GM12878 (cell line): ENCODE data around the gene LSM11. TPM values are rescaled to one million over a fixed set of nuclear protein-coding genes. Genes with fewer than 3 reads are reported as not detected.

Experiments
- ATAC-seq: fragments of 200-7000 bp; cut with Tn5 transposase; 3 replicates; pipeline ENCODE4 v1.9.1; 2020; ENCODE audit warnings: mild to moderate bottlenecking, moderate library complexity
- BruUV-seq: library from RNA; stranded (reverse); fragments of 400-500 nt; replicated peaks from 2 replicates; lab custom pipeline; 2021; lab: Mats Ljungman, UMichigan
- CTCF ChIA-PET: fragments of 300-600 bp; sonication (Branson Sonifier 250); formaldehyde crosslinking; extraction: SDS; loops from one replicate; lab custom pipeline; 2021; ENCODE audit warnings: inconsistent platforms; lab: Yijun Ruan, JAX
- POLR2A ChIA-PET: fragments of 350-600 bp; formaldehyde crosslinking; extraction: SDS; loops from one replicate; lab custom pipeline; 2021; ENCODE audit warnings: inconsistent platforms; lab: Charles Lee
- RAD21 ChIA-PET: fragments of 300-600 bp; sonication (Branson Sonifier 250); formaldehyde crosslinking; loops from one replicate; lab custom pipeline; 2023; ENCODE audit warnings: antibody characterized with exemption; ENCODE audit not compliant: unreplicated experiment; lab: Charles Lee
- SMC1A ChIA-PET: fragments of 300-600 bp; sonication (Branson Sonifier 250); formaldehyde crosslinking; loops from one replicate; lab custom pipeline; 2023; ENCODE audit not compliant: unreplicated experiment, uncharacterized antibody; lab: Charles Lee
- DNase-seq: peaks from one replicate; pipeline ENCODE4 v3.0.0-alpha.2; 2011; ENCODE audit warnings: low read depth, low spot score
- FAIRE-seq: peaks from 3 replicates; lab custom pipeline; 2011; peaks lifted over from hg19 to GRCh38; lab: Jason Lieb, UNC
- H2AFZ ChIP-seq: 2 replicates; pipeline ENCODE4 v1.6.0; 2011; ENCODE audit warnings: low read depth, low read length, control low read depth; ENCODE audit not compliant: control insufficient read depth
- H3K27ac ChIP-seq: 2 replicates; pipeline ENCODE4 v1.5.1; 2011; ENCODE audit warnings: control low read depth; ENCODE audit not compliant: control insufficient read depth, insufficient read depth
- H3K27me3 ChIP-seq, 2 experiments: replicated peaks in 1 of 2; 2 replicates each; pipeline versions ENCODE4 v1.6.0 to v1.6.1; 2011; ENCODE audit warnings: low read length in 1 of 2; ENCODE audit not compliant: control insufficient read depth in 2 of 2, insufficient read depth in 2 of 2
- H3K36me3 ChIP-seq, 2 experiments: 2 replicates each; pipeline ENCODE4 v1.5.1; 2011; ENCODE audit warnings: low read length in 1 of 2; ENCODE audit not compliant: control insufficient read depth in 2 of 2, insufficient read depth in 2 of 2
- H3K4me1 ChIP-seq: 2 replicates; pipeline ENCODE4 v1.6.1; 2011; ENCODE audit warnings: mild to moderate bottlenecking, low read length, moderate library complexity, mixed read lengths; ENCODE audit not compliant: control insufficient read depth, insufficient read depth
- H3K4me2 ChIP-seq: 2 replicates; pipeline ENCODE4 v1.6.0; 2011; ENCODE audit warnings: control low read depth; ENCODE audit not compliant: control insufficient read depth, insufficient read depth
- H3K4me3 ChIP-seq: fragments of 200-600 bp; sonication (generic); 2 replicates; pipeline ENCODE4 v1.5.1; 2016
- H3K79me2 ChIP-seq: 2 replicates; pipeline ENCODE4 v1.6.0; 2011; ENCODE audit warnings: low read length; ENCODE audit not compliant: control insufficient read depth, insufficient read depth
- H3K9ac ChIP-seq: 2 replicates; pipeline ENCODE4 v1.8.0; 2011; ENCODE audit warnings: low read length, control low read depth, mixed read lengths; ENCODE audit not compliant: control insufficient read depth, insufficient read depth
- H3K9me3 ChIP-seq: replicated peaks from 3 replicates; pipeline ENCODE4 v1.5.1; 2011; ENCODE audit warnings: mild to moderate bottlenecking, low read length; ENCODE audit not compliant: control insufficient read depth, insufficient read depth
- H4K20me1 ChIP-seq: 2 replicates; pipeline ENCODE4 v1.6.0; 2011; ENCODE audit not compliant: control insufficient read depth, insufficient read depth
- ATF7 ChIP-seq: fragments of 450-650 bp; IDR thresholded peaks from 2 replicates; pipeline ENCODE4 v1.6.1; 2016; ENCODE audit warnings: low read depth, mild to moderate bottlenecking
- HDAC2 ChIP-seq: fragments of 200-600 bp; sonication (generic); IDR thresholded peaks from 2 replicates; pipeline ENCODE4 v1.6.1; 2017
- HSF1 ChIP-seq: fragments of 150-350 bp; IDR thresholded peaks from 2 replicates; pipeline ENCODE4 v1.6.1; 2014; ENCODE audit warnings: mild to moderate bottlenecking, low read depth, low read length
- PML ChIP-seq: IDR thresholded peaks from 2 replicates; pipeline ENCODE4 v1.6.1; 2012; ENCODE audit warnings: low read length, inconsistent platforms
- RB1 ChIP-seq: fragments of 450-650 bp; formaldehyde crosslinking; IDR thresholded peaks from 2 replicates; pipeline ENCODE4 v1.6.1; 2017; ENCODE audit warnings: mild to moderate bottlenecking, borderline replicate concordance
- SKIL ChIP-seq: fragments of 450-650 bp; IDR thresholded peaks from 2 replicates; pipeline ENCODE4 v1.6.1; 2017; ENCODE audit warnings: mild to moderate bottlenecking, low read depth, inconsistent platforms; ENCODE audit not compliant: poor library complexity, severe bottlenecking
- TCF7 ChIP-seq: IDR thresholded peaks from 2 replicates; pipeline ENCODE4 v1.6.1; 2014; ENCODE audit warnings: antibody characterized with exemption, borderline replicate concordance
- WGBS: methylation state at CpG from one replicate; pipeline ENCODE4 v1.1.6; 2016; ENCODE audit warnings: low lambda C conversion rate; ENCODE audit not compliant: insufficient replicate concordance, insufficient coverage; ENCODE audit errors: missing lambda C conversion rate; 5-methylcytosine and 5-hydroxymethylcytosine counted together
- in situ Hi-C: fragments of 300-500 bp; cut with MboI; formaldehyde crosslinking; loops from 9 replicates; pipeline ENCODE4 v1.14.3; 2018; ENCODE audit warnings: mixed read lengths
- intact Hi-C: fragments of 100-400 bp; cut with micrococcal nuclease; formaldehyde crosslinking; loops from one replicate; pipeline ENCODE4 v1.14.2; 2022; ENCODE audit not compliant: unreplicated experiment
- polyA plus RNA-seq, 11 experiments: library from polyadenylated mRNA; depleted of rRNA in 4 of 11; unstranded in 6 of 11; stranded (reverse) in 5 of 11; fragments of >200 nt; fragmentation: Nextera tagmentation in 4 of 11; fragmentation: Illumina TruSeq in 1 of 11; extraction: Ambion mirVana in 4 of 11; extraction: Trizol in 1 of 11; gene quantifications; 1 replicate in 1 of 11; 2 replicates in 10 of 11; pipeline versions ENCODE4 v1.2.1 to v1.2.3, GENCODE V29; 2011 to 2016; ENCODE audit warnings: inconsistent platforms in 2 of 11, missing spikeins in 2 of 11, low read depth in 1 of 11
- total RNA-seq, 4 experiments: library from RNA; depleted of rRNA in 3 of 4; stranded (reverse); fragments of >200 nt in 3 of 4; fragmentation: Illumina TruSeq in 1 of 4; extraction: Trizol in 1 of 4; gene quantifications; 2 replicates each; pipeline versions ENCODE4 v1.2.1 to v1.2.3, GENCODE V29; 2013 to 2021

LSM11 gene
- total and polyA plus RNA-seq, 10 of the 15 experiments (the other 5 are each of a cell fraction or from before 2014, with no cell fraction given) = 0.71 to 8.5 (median 4.2) TPM

- no peaks in the 10 kb centered on the region for H3K4me1 ChIP-seq
- no peak for DNase-seq
- no peak overlapping the region for H2AFZ ChIP-seq
- no TSS peak for BruUV-seq
- no peaks in the 10 kb centered on the region for H3K36me3 ChIP-seq
- H3K4me3 ChIP-seq = no peak overlapping the region
- no peaks in the 10 kb centered on the region for H3K27me3 ChIP-seq
- CTCF ChIA-PET = no interaction called here
- in situ Hi-C loops = no loop called here
- TF ChIP-seq TCF7 (no peak), PML (no peak), SKIL (no peak), RB1 (no peak), ATF7 (no peak), HDAC2 (no peak), HSF1 (no peak)
- TF ChIP-seq, all 136 proteins: peak for 0
- Histone ChIP-seq H4K20me1 (no peaks in the 10 kb centered on the region), H3K9ac (no peak overlapping the region), H3K27ac (no peak overlapping the region), H3K79me2 (no peaks in the 10 kb centered on the region), H3K4me2 (no peak overlapping the region), H3K9me3 (no peaks in the 10 kb centered on the region)
- ATAC-seq (no peak), FAIRE-seq (no peak)
- 40% methylated on average over 3 of the region's 3 CpGs for WGBS
- ChIA-PET POLR2A (no interaction called here), SMC1A (no interaction called here), RAD21 (no interaction called here)
- intact Hi-C loops = no loop called here
These were observed 39.8 kb upstream of the LSM11 start for GRCh38 chr5:157703736-157704135.
